H1 (cell line): Measurements from ENCODE around the gene PPFIBP2. TPM values are rescaled to one million over a fixed set of nuclear protein-coding genes. Genes with fewer than 3 reads are reported as not detected.

Experiments
- CTCF ChIA-PET: fragments of 300-600 bp; sonication (Branson Sonifier 250); formaldehyde crosslinking; loops from one replicate; lab custom pipeline; 2021; ENCODE audit not compliant: partially characterized antibody; lab: Charles Lee
- POLR2A ChIA-PET: fragments of 300-600 bp; sonication (Branson Sonifier 250); formaldehyde crosslinking; loops from one replicate; lab custom pipeline; 2021; ENCODE audit warnings: inconsistent platforms; ENCODE audit not compliant: partially characterized antibody; lab: Charles Lee
- DNase-seq, 2 experiments: peaks; one replicate each; pipeline versions ENCODE4 v3.0.0 to v3.0.0-alpha.2; 2010 to 2022; ENCODE audit warnings: low spot score in 2 of 2, low read depth in 1 of 2, mixed read lengths in 1 of 2
- FAIRE-seq: peaks from 2 replicates; lab custom pipeline; 2011; peaks lifted over from hg19 to GRCh38; lab: Jason Lieb, UNC
- H2AFZ ChIP-seq: 2 replicates; pipeline ENCODE4 v1.8.1; 2012; ENCODE audit warnings: low read length, inconsistent platforms
- H2AK5ac ChIP-seq: 2 replicates; pipeline ENCODE4 v1.6.1; 2013; ENCODE audit warnings: low read depth, low read length
- H2BK120ac ChIP-seq: replicated peaks from 2 replicates; pipeline ENCODE3; 2013; ENCODE audit warnings: low read depth, low read length, inconsistent platforms
- H2BK12ac ChIP-seq: 2 replicates; pipeline ENCODE4 v1.6.1; 2013; ENCODE audit warnings: low read depth, low read length
- H2BK15ac ChIP-seq: 2 replicates; pipeline ENCODE4 v1.6.1; 2013; ENCODE audit warnings: low read length
- H2BK20ac ChIP-seq: 2 replicates; pipeline ENCODE4 v1.6.1; 2013; ENCODE audit warnings: low read length
- H2BK5ac ChIP-seq: 2 replicates; pipeline ENCODE4 v1.6.1; 2013; ENCODE audit warnings: low read depth, low read length
- H3K14ac ChIP-seq: 2 replicates; pipeline ENCODE4 v1.6.1; 2013; ENCODE audit warnings: inconsistent platforms; ENCODE audit not compliant: insufficient read length
- H3K18ac ChIP-seq: 2 replicates; pipeline ENCODE4 v1.6.1; 2013; ENCODE audit warnings: low read length; ENCODE audit errors: extremely low read depth
- H3K23ac ChIP-seq: 2 replicates; pipeline ENCODE4 v1.6.1; 2013; ENCODE audit warnings: inconsistent platforms; ENCODE audit not compliant: insufficient read length
- H3K23me2 ChIP-seq: 2 replicates; pipeline ENCODE4 v1.6.1; 2013; ENCODE audit warnings: low read depth, low read length
- H3K27ac ChIP-seq: 2 replicates; pipeline ENCODE4 v1.6.1; 2011; ENCODE audit warnings: low read depth, low read length, inconsistent platforms
- H3K27me3 ChIP-seq, 4 experiments: replicated peaks in 1 of 4; 1 replicate in 1 of 4; 2 replicates in 3 of 4; pipeline versions ENCODE4 v1.6.1 to v1.8.1; 2011 to 2013; ENCODE audit warnings: low read length in 3 of 4, mild to moderate bottlenecking in 3 of 4, inconsistent platforms in 2 of 4, mixed read lengths in 2 of 4, moderate library complexity in 1 of 4; ENCODE audit not compliant: control insufficient read depth in 3 of 4, insufficient read depth in 3 of 4; ENCODE audit errors: extremely low read depth in 1 of 4
- H3K36me3 ChIP-seq, 4 experiments: 2 replicates each; pipeline versions ENCODE4 v1.6.1 to v1.8.1; 2011 to 2013; ENCODE audit warnings: mild to moderate bottlenecking in 4 of 4, low read length in 3 of 4, moderate library complexity in 2 of 4, control low read depth in 1 of 4, inconsistent platforms in 1 of 4; ENCODE audit not compliant: insufficient read depth in 4 of 4, control insufficient read depth in 2 of 4
- H3K4ac ChIP-seq: replicated peaks from 2 replicates; pipeline ENCODE3; 2013; ENCODE audit warnings: low read length, low read depth, mixed read lengths, inconsistent platforms; ENCODE audit not compliant: insufficient read length
- H3K4me1 ChIP-seq, 4 experiments: replicated peaks in 1 of 4; 1 replicate in 1 of 4; 2 replicates in 3 of 4; pipeline versions ENCODE4 v1.6.1 to v1.8.1; 2011 to 2013; ENCODE audit warnings: low read length in 3 of 4, inconsistent platforms in 2 of 4, mixed read lengths in 1 of 4; ENCODE audit not compliant: insufficient read depth in 4 of 4, control insufficient read depth in 3 of 4
- H3K4me2 ChIP-seq, 2 experiments: 2 replicates each; pipeline versions ENCODE4 v1.6.1 to v1.8.1; 2011 to 2013; ENCODE audit warnings: low read depth in 2 of 2, low read length in 2 of 2, control low read depth in 1 of 2, inconsistent platforms in 1 of 2, mild to moderate bottlenecking in 1 of 2; ENCODE audit not compliant: insufficient read depth in 1 of 2
- H3K4me3 ChIP-seq, 4 experiments: fragments of 200-600, 300-600 bp in 1 of 4; sonication (generic), shearing (Covaris generic), sonication (Bioruptor Twin) in 1 of 4; 2 replicates each; pipeline versions ENCODE4 v1.5.1 to v1.8.1; 2011 to 2016; ENCODE audit warnings: low read length in 4 of 4, low read depth in 3 of 4, control low read depth in 2 of 4, inconsistent platforms in 2 of 4, mild to moderate bottlenecking in 2 of 4, mixed read lengths in 1 of 4, moderate library complexity in 1 of 4; ENCODE audit not compliant: insufficient read depth in 2 of 4; ENCODE audit errors: extremely low read depth in 1 of 4
- H3K56ac ChIP-seq: replicated peaks from 2 replicates; pipeline ENCODE3; 2013; ENCODE audit warnings: low read depth, mild to moderate bottlenecking, mixed read lengths, low read length, inconsistent platforms; ENCODE audit not compliant: insufficient read length
- H3K79me1 ChIP-seq: 2 replicates; pipeline ENCODE4 v1.6.1; 2013; ENCODE audit warnings: low read depth, low read length, control low read depth
- H3K79me2 ChIP-seq, 2 experiments: 2 replicates each; pipeline versions ENCODE4 v1.6.1 to v1.8.1; 2012 to 2013; ENCODE audit warnings: low read length in 2 of 2, mild to moderate bottlenecking in 2 of 2, inconsistent platforms in 1 of 2; ENCODE audit not compliant: insufficient read depth in 2 of 2, control insufficient read depth in 1 of 2
- H3K9ac ChIP-seq, 4 experiments: replicated peaks in 1 of 4; 1 replicate in 1 of 4; 2 replicates in 3 of 4; pipeline versions ENCODE4 v1.6.1 to v1.8.1; 2011 to 2013; ENCODE audit warnings: low read depth in 3 of 4, low read length in 3 of 4, control low read depth in 2 of 4, mild to moderate bottlenecking in 2 of 4, moderate library complexity in 2 of 4, inconsistent platforms in 1 of 4; ENCODE audit errors: extremely low read depth in 1 of 4
- H3K9me3 ChIP-seq, 2 experiments: 2 replicates each; pipeline versions ENCODE4 v1.6.1 to v1.8.1; 2012 to 2013; ENCODE audit warnings: mild to moderate bottlenecking in 2 of 2, moderate library complexity in 2 of 2, control low read depth in 1 of 2, inconsistent platforms in 1 of 2, low read depth in 1 of 2, low read length in 1 of 2, mixed read lengths in 1 of 2; ENCODE audit not compliant: insufficient read depth in 2 of 2
- H4K20me1 ChIP-seq, 2 experiments: replicated peaks in 1 of 2; 2 replicates each; pipeline versions ENCODE3 to v1.8.1; 2011 to 2013; ENCODE audit warnings: inconsistent platforms in 2 of 2, low read length in 2 of 2, mild to moderate bottlenecking in 1 of 2; ENCODE audit not compliant: insufficient read depth in 2 of 2, control insufficient read depth in 1 of 2
- H4K5ac ChIP-seq: 2 replicates; pipeline ENCODE4 v1.6.1; 2013; ENCODE audit warnings: low read length, low read depth, mixed read lengths, inconsistent platforms; ENCODE audit not compliant: insufficient read length
- H4K8ac ChIP-seq: 2 replicates; pipeline ENCODE4 v1.8.0; 2013; ENCODE audit warnings: mild to moderate bottlenecking, moderate library complexity, low read length, inconsistent platforms; ENCODE audit not compliant: insufficient read depth; ENCODE audit errors: extremely low read depth
- H4K91ac ChIP-seq: replicated peaks from 2 replicates; pipeline ENCODE3; 2013; ENCODE audit warnings: low read length, mixed read lengths, inconsistent platforms; ENCODE audit not compliant: insufficient read length
- CTCF ChIP-seq, 3 experiments: IDR thresholded peaks; 1 replicate in 2 of 3; 2 replicates in 1 of 3; pipeline versions ENCODE4 v1.5.1 to v1.6.1; 2011; ENCODE audit warnings: low read length in 3 of 3, mild to moderate bottlenecking in 3 of 3, inconsistent platforms in 2 of 3, low read depth in 1 of 3, moderate library complexity in 1 of 3; ENCODE audit not compliant: insufficient read depth in 1 of 3; ENCODE audit errors: control extremely low read depth in 1 of 3
- JUN ChIP-seq: IDR thresholded peaks from 2 replicates; pipeline ENCODE4 v1.6.1; 2011; ENCODE audit warnings: low read depth, mild to moderate bottlenecking, improper control_type of control experiment, low read length
- JUND ChIP-seq: IDR thresholded peaks from 2 replicates; pipeline ENCODE4 v1.6.1; 2011; ENCODE audit warnings: mild to moderate bottlenecking, improper control_type of control experiment, low read length
- KDM4A ChIP-seq: IDR thresholded peaks from one replicate; pipeline ENCODE4 v1.7.1; 2012; ENCODE audit warnings: low read depth, mild to moderate bottlenecking, moderate library complexity, low read length, inconsistent platforms; ENCODE audit not compliant: severe bottlenecking
- POLR2AphosphoS5 ChIP-seq: IDR thresholded peaks from 2 replicates; pipeline ENCODE4 v1.6.1; 2011; ENCODE audit warnings: low read depth, low read length
- RAD21 ChIP-seq, 2 experiments: IDR thresholded peaks in 1 of 2; conservative IDR thresholded peaks in 1 of 2; 2 replicates each; pipeline ENCODE4 v1.6.1; 2011; ENCODE audit warnings: low read depth in 2 of 2, low read length in 2 of 2, improper control_type of control experiment in 1 of 2, inconsistent platforms in 1 of 2, mild to moderate bottlenecking in 1 of 2, moderate library complexity in 1 of 2
- WGBS, 2 experiments: shearing (Covaris generic) in 1 of 2; methylation state at CpG; one replicate each; pipeline versions ENCODE4 v1.1.6 to v1.1.7; 2013 to 2015; ENCODE audit warnings: low lambda C conversion rate in 2 of 2, mixed read lengths in 2 of 2, inconsistent platforms in 1 of 2, low coverage in 1 of 2, missing lambda C conversion rate in 1 of 2; ENCODE audit not compliant: insufficient replicate concordance in 2 of 2, insufficient coverage in 1 of 2, insufficient read length in 1 of 2; ENCODE audit errors: extremely low coverage in 1 of 2, missing lambda C conversion rate in 1 of 2; 5-methylcytosine and 5-hydroxymethylcytosine counted together
- polyA plus RNA-seq, 7 experiments: library from polyadenylated mRNA; depleted of rRNA in 3 of 7; stranded (reverse) in 5 of 7; unstranded in 2 of 7; fragments of >200 nt in 5 of 7; fragments of 200-250 nt in 2 of 7; gene quantifications; 1 replicate in 5 of 7; 2 replicates in 1 of 7; 4 replicates in 1 of 7; pipeline versions ENCODE4 v1.2.1 to v1.2.3, GENCODE V29; 2011 to 2013; ENCODE audit warnings: missing spikeins in 2 of 7, mixed read lengths in 2 of 7
- total RNA-seq: library from RNA; stranded (reverse); fragmentation: NEBNext Ultra II Directional; extraction: Animal tissue kit (Norgen Biotek cat#: 25700); gene quantifications from 2 replicates; pipeline ENCODE4 v1.2.1, GENCODE V29; 2021
- TF ChIP-seq, protein P1 (sequence below): IDR thresholded peaks from 2 replicates; pipeline ENCODE4 v1.6.1; 2012; ENCODE audit warnings: inconsistent platforms

Gene PPFIBP2
- total and polyA plus RNA-seq, 2 of the 8 experiments (the other 6 are each of a cell fraction or from before 2014, with no cell fraction given), result 5.5 to 9.8 TPM

DNA sequence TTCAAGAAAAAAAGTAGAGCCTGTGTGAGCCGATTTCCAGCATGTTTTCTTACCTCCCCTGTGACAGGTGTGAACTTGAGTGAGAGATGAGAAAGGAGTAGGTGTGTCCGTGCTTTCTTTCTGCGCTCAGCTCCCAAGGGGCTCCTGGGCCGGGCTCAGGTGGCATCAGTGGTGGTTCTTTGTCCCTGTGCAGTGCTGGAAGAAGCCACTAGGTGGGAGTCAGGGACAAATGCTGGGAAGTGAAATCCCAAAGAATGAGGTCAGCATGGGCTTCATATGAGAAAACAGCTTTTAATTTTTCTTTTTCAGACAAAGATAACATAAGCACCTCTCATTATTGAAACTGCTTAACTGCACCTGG is 57.8 kb downstream of the PPFIBP2 start:
- FAIRE-seq, result peak; percentile 60
- Histone ChIP-seq H3K4ac (peak overlapping the region; percentile 75), H3K4me2 (no peak overlapping the region; a peak in 1 of 4 replicates), H4K91ac (peak overlapping the region; percentile 71), H2BK5ac (0 out of 2 replicates have a peak overlapping the region, but pooled peaks have one; percentile 38), H3K23ac (no peak overlapping the region), H3K9ac (no peak overlapping the region), H3K14ac (no peak overlapping the region), H3K36me3 (no peaks in the 10 kb centered on the region), H3K23me2 (no peaks in the 10 kb centered on the region), H2BK120ac (no peak overlapping the region), H3K9me3 (no peaks in the 10 kb centered on the region), H3K79me1 (no peaks in the 10 kb centered on the region; the same call in 1 of the 2 replicates), H2AK5ac (no peak overlapping the region), H3K4me3 (no peak overlapping the region)
- POLR2A ChIA-PET, result interaction anchor here (1.0 to 1.8 kb wide), 4 partner anchors 58 to 102 kb away, joined by 3 to 7 read pairs (median 4); partner anchors contain the start of genes CYB5R2 and PPFIBP2
- DNase-seq, result peak; percentile 43 to 88
- TF ChIP-seq, protein P1, sequence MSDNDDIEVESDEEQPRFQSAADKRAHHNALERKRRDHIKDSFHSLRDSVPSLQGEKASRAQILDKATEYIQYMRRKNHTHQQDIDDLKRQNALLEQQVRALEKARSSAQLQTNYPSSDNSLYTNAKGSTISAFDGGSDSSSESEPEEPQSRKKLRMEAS, result peak; percentile 43; the same call in 1 of the 2 replicates
- no peak for TF ChIP-seq POLR2AphosphoS5
- TF ChIP-seq RAD21 (IDR thresholded peaks at IDR 0.05 in 1 of 2, conservative IDR thresholded peaks at IDR 0.05 in 1 of 2; ENCODE audit: low read depth in 2 of 2, low read length in 2 of 2), result peak; percentile 91
- TF ChIP-seq JUN, result peak; percentile 71
- peak; percentile 68 to 90 (median 89) for TF ChIP-seq CTCF (IDR thresholded peaks at IDR 0.05; ENCODE audit: control extremely low read depth in 1 of 3, insufficient read depth in 1 of 3, low read depth in 1 of 3, low read length in 3 of 3)
- TF ChIP-seq JUND, result peak; percentile 86
- TF ChIP-seq KDM4A, result no peak
- TF ChIP-seq, all 59 proteins: peak for 5
- H2BK15ac ChIP-seq, result no peak overlapping the region
- WGBS, 2 experiments, result 10% methylated on average over 4 of the region's 4 CpGs; no CpG with 5 or more reads in 1 of the 2 experiments
- no peak overlapping the region for H4K8ac ChIP-seq
- no peak overlapping the region for H2BK20ac ChIP-seq
- no peaks in the 10 kb centered on the region for H3K79me2 ChIP-seq
- H2BK12ac ChIP-seq, result no peak overlapping the region
- H3K18ac ChIP-seq, result no peak overlapping the region
- H3K27me3 ChIP-seq, result no peaks in the 10 kb centered on the region
- H4K5ac ChIP-seq, result peak overlapping the region; percentile 19
- no peaks in the 10 kb centered on the region for H4K20me1 ChIP-seq
- no peak overlapping the region for H3K27ac ChIP-seq
- H3K4me1 ChIP-seq, result peaks cover 11 to 32% (median 24%) of the 10 kb centered on the region in 4 experiments
- no peak overlapping the region for H2AFZ ChIP-seq
- peak overlapping the region; percentile 13 for H3K56ac ChIP-seq
- CTCF ChIA-PET, result interaction anchor here (0.6 to 19.5 kb wide), 63 partner anchors 11 to 475 kb away, joined by 3 to 325 read pairs (median 5); partner anchors contain the start of gene OLFML1
